Fibroblast of lung (primary cell): Measurements from ENCODE around the gene IMPG1. TPM values are rescaled to one million over a fixed set of nuclear protein-coding genes. Genes with fewer than 3 reads are reported as not detected.

Experiments used
- DNase-seq, 2 donors: peaks; one replicate each; pipeline versions ENCODE4 v3.0.0 to v3.0.0-alpha.2; 2010; ENCODE audit warnings: low read depth in 2 of 2
- H2AFZ ChIP-seq: 2 replicates; pipeline ENCODE4 v1.5.1; 2012; ENCODE audit warnings: low read length, control low read depth, inconsistent platforms
- H3K27ac ChIP-seq: 2 replicates; pipeline ENCODE4 v1.5.1; 2011; ENCODE audit warnings: low read length, control low read depth; ENCODE audit not compliant: insufficient read depth
- H3K27me3 ChIP-seq: 2 replicates; pipeline ENCODE4 v1.5.1; 2011; ENCODE audit warnings: mild to moderate bottlenecking, low read length; ENCODE audit not compliant: control insufficient read depth, insufficient read depth
- H3K36me3 ChIP-seq: 2 replicates; pipeline ENCODE4 v1.5.1; 2011; ENCODE audit warnings: low read length; ENCODE audit not compliant: control insufficient read depth, insufficient read depth
- H3K4me1 ChIP-seq: 2 replicates; pipeline ENCODE4 v1.5.1; 2011; ENCODE audit warnings: low read length; ENCODE audit not compliant: control insufficient read depth, insufficient read depth; ENCODE audit errors: extremely low read depth
- H3K4me2 ChIP-seq: 2 replicates; pipeline ENCODE4 v1.5.1; 2011; ENCODE audit warnings: low read length, control low read depth; ENCODE audit not compliant: insufficient read depth; ENCODE audit errors: extremely low read depth
- H3K4me3 ChIP-seq, 4 experiments: fragments of 200-600 bp in 1 of 4; sonication (generic) in 1 of 4; replicated peaks in 1 of 4; 2 replicates each; pipeline ENCODE4 v1.5.1; 2011 to 2016; ENCODE audit warnings: low read length in 4 of 4, low read depth in 3 of 4, mild to moderate bottlenecking in 3 of 4, control low read depth in 2 of 4, inconsistent platforms in 1 of 4, mixed read lengths in 1 of 4; ENCODE audit not compliant: insufficient read depth in 1 of 4; ENCODE audit errors: control extremely low read depth in 1 of 4
- H3K79me2 ChIP-seq: 2 replicates; pipeline ENCODE4 v1.5.1; 2012; ENCODE audit warnings: mild to moderate bottlenecking, low read length, inconsistent platforms; ENCODE audit not compliant: control insufficient read depth, insufficient read depth
- H3K9ac ChIP-seq: 2 replicates; pipeline ENCODE4 v1.5.1; 2011; ENCODE audit warnings: mild to moderate bottlenecking, low read length, control low read depth; ENCODE audit not compliant: insufficient read depth
- H3K9me3 ChIP-seq: 2 replicates; pipeline ENCODE4 v1.5.1; 2012; ENCODE audit warnings: low read depth, low read length; ENCODE audit not compliant: control insufficient read depth, insufficient read depth
- H4K20me1 ChIP-seq: 2 replicates; pipeline ENCODE4 v1.5.1; 2011; ENCODE audit warnings: low read length; ENCODE audit not compliant: control insufficient read depth, insufficient read depth; ENCODE audit errors: extremely low read depth
- EZH2 ChIP-seq: IDR thresholded peaks from 2 replicates; pipeline ENCODE4 v1.5.1; 2012; ENCODE audit warnings: low read length, control low read depth, mild to moderate bottlenecking; ENCODE audit errors: missing control alignments
- polyA plus RNA-seq, 2 donors: library from polyadenylated mRNA; depleted of rRNA in 1 of 2; stranded (reverse) in 1 of 2; unstranded in 1 of 2; fragments of >200 nt; gene quantifications; 2 replicates each; pipeline ENCODE4 v1.2.1, GENCODE V29; 2011 to 2012; ENCODE audit warnings: missing spikeins in 1 of 2
- total RNA-seq: library from RNA; depleted of rRNA; stranded (reverse); fragments of >200 nt; gene quantifications from 2 replicates; pipeline ENCODE4 v1.2.1, GENCODE V29; 2014
- TF ChIP-seq, protein P1 (sequence below), 2 donors: IDR thresholded peaks in 1 of 2; conservative IDR thresholded peaks in 1 of 2; 1 replicate in 1 of 2; 2 replicates in 1 of 2; pipeline ENCODE4 v1.5.1; 2011 to 2012; ENCODE audit warnings: low read length in 2 of 2, control low read depth in 1 of 2, inconsistent platforms in 1 of 2, low read depth in 1 of 2, mild to moderate bottlenecking in 1 of 2

Gene IMPG1
- total and polyA plus RNA-seq, 2 donors (not counting 1 experiment from before 2014, with no cell fraction given), result 0.17 TPM; not detected in 1

DNA sequence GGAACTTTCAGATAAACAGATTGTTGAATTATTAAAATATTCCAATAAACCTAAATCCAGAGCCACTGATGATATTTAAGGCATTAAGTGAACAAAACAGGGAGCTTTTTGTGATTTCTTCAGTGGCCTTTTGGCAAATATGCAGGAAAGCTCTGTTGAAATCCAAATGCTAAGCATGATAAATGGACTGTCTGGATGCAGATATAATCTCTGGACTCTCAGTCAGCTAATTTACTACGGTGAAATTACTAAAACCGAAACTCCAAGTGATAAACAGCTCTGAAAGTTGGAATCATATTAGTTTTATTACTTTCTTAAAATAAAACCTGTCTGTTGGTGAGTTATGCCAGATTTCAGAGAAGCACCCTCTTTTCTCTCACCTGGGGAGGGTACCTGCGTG is 120.3 kb downstream of the IMPG1 start:
- H3K27me3 ChIP-seq, result no peaks in the 10 kb centered on the region
- H3K9me3 ChIP-seq, result no peaks in the 10 kb centered on the region
- DNase-seq, result no peak
- no peak overlapping the region for H2AFZ ChIP-seq
- H3K79me2 ChIP-seq, result no peaks in the 10 kb centered on the region
- no peak overlapping the region for H3K4me2 ChIP-seq
- H4K20me1 ChIP-seq, result no peaks in the 10 kb centered on the region
- no peak for TF ChIP-seq EZH2
- TF ChIP-seq, protein P1, sequence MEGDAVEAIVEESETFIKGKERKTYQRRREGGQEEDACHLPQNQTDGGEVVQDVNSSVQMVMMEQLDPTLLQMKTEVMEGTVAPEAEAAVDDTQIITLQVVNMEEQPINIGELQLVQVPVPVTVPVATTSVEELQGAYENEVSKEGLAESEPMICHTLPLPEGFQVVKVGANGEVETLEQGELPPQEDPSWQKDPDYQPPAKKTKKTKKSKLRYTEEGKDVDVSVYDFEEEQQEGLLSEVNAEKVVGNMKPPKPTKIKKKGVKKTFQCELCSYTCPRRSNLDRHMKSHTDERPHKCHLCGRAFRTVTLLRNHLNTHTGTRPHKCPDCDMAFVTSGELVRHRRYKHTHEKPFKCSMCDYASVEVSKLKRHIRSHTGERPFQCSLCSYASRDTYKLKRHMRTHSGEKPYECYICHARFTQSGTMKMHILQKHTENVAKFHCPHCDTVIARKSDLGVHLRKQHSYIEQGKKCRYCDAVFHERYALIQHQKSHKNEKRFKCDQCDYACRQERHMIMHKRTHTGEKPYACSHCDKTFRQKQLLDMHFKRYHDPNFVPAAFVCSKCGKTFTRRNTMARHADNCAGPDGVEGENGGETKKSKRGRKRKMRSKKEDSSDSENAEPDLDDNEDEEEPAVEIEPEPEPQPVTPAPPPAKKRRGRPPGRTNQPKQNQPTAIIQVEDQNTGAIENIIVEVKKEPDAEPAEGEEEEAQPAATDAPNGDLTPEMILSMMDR (conservative IDR thresholded peaks at IDR 0.05 in 1 of 2, IDR thresholded peaks at IDR 0.05 in 1 of 2; ENCODE audit: low read depth in 1 of 2, low read length in 2 of 2), result no peak
- no peak overlapping the region for H3K27ac ChIP-seq
- no peaks in the 10 kb centered on the region for H3K36me3 ChIP-seq
- no peaks in the 10 kb centered on the region for H3K4me1 ChIP-seq
- no peak overlapping the region for H3K4me3 ChIP-seq
- no peak overlapping the region for H3K9ac ChIP-seq

GRCh38 chr6:75947935-75948334 is 124.5 kb downstream of the IMPG1 start:
- Histone ChIP-seq H2AFZ (no peak overlapping the region), H3K36me3 (no peaks in the 10 kb centered on the region), H3K4me3 (no peak overlapping the region), H3K27ac (no peak overlapping the region), H3K27me3 (no peaks in the 10 kb centered on the region), H3K79me2 (no peaks in the 10 kb centered on the region), H3K4me1 (no peaks in the 10 kb centered on the region), H3K9ac (no peak overlapping the region), H3K9me3 (no peaks in the 10 kb centered on the region), H3K4me2 (no peak overlapping the region), H4K20me1 (no peaks in the 10 kb centered on the region)
- no peak for DNase-seq
- no peak for TF ChIP-seq EZH2
- TF ChIP-seq, protein P1 (conservative IDR thresholded peaks at IDR 0.05 in 1 of 2, IDR thresholded peaks at IDR 0.05 in 1 of 2; ENCODE audit: low read depth in 1 of 2, low read length in 2 of 2), result no peak

GRCh38 chr6:75946146-75946831 is 126.2 kb downstream of the IMPG1 start:
- Histone ChIP-seq H3K36me3 (no peaks in the 10 kb centered on the region), H3K4me3 (no peak overlapping the region), H3K79me2 (no peaks in the 10 kb centered on the region), H3K4me2 (no peak overlapping the region), H3K9ac (no peak overlapping the region), H3K4me1 (no peaks in the 10 kb centered on the region), H3K27me3 (no peaks in the 10 kb centered on the region), H2AFZ (no peak overlapping the region), H3K9me3 (no peaks in the 10 kb centered on the region), H3K27ac (no peak overlapping the region), H4K20me1 (no peaks in the 10 kb centered on the region)
- no peak for TF ChIP-seq EZH2
- TF ChIP-seq, protein P1 (conservative IDR thresholded peaks at IDR 0.05 in 1 of 2, IDR thresholded peaks at IDR 0.05 in 1 of 2; ENCODE audit: low read depth in 1 of 2, low read length in 2 of 2), result no peak
- DNase-seq, result no peak
